Upper lobe of left lung (tissue), 4 donors: ENCODE results near the gene PNPLA2.

Experiments
- CTCF ChIP-seq, 6 experiments: fragments of 450-650 bp in 4 of 6; fragments of 200-600 bp in 2 of 6; sonication (generic) in 2 of 6; IDR thresholded peaks; one replicate each; pipeline ENCODE4 v1.5.1; 2016 to 2019; ENCODE audit warnings: antibody characterized with exemption in 6 of 6
- POLR2A ChIP-seq, 4 donors: fragments of 450-650 bp; IDR thresholded peaks; one replicate each; pipeline ENCODE4 v1.5.1; 2016 to 2017; ENCODE audit warnings: antibody characterized with exemption in 4 of 4, mild to moderate bottlenecking in 2 of 4
- POLR2AphosphoS5 ChIP-seq, 2 donors: sonication (generic); formaldehyde crosslinking; IDR thresholded peaks; one replicate each; pipeline ENCODE4 v1.5.1; 2017; ENCODE audit warnings: antibody characterized with exemption in 2 of 2

GRCh38 chr11:799641-800316 lies 18.9 kb upstream of the PNPLA2 start:
- no peak for TF ChIP-seq POLR2AphosphoS5 (IDR thresholded peaks at IDR 0.05)
- TF ChIP-seq CTCF (IDR thresholded peaks at IDR 0.05), result no peak
- TF ChIP-seq POLR2A (IDR thresholded peaks at IDR 0.05), result no peak
